Stimulated activated CD8-positive, alpha-beta memory T cell treated with anti-CD3 and anti-CD28 coated beads, Interleukin-7, amount 100 ng/mL, for 24 hours (primary cell): ENCODE data around the gene NDOR1.
A peak's percentile ranks its signal among the peaks of the same experiment; 100 is the strongest.

Experiments used
- DNase-seq: peaks from one replicate; pipeline ENCODE4 v3.0.0-alpha.2; 2020; ENCODE audit warnings: low read depth

Gene NDOR1

GRCh38 chr9:137205126-137206069, at the start of gene NDOR1, which contains the start of gene TMEM203:
Gene NDOR1 (plus strand): TSS chr9:137205700. CDS start chr9:137205778, 78 bp downstream.
Gene TMEM203 (minus strand): TSS chr9:137205648. CDS start chr9:137205414, 234 bp downstream.
- peak; percentile 95 for DNase-seq

GRCh38 chr9:137156567-137157375, 48.7 kb upstream of the NDOR1 start:
- peak; percentile 33 for DNase-seq

GRCh38 chr9:137157618-137158415, 47.7 kb upstream of the NDOR1 start:
- DNase-seq: no peak

GRCh38 chr9:137158625-137159024, 46.9 kb upstream of the NDOR1 start:
- no peak for DNase-seq

- no peak for DNase-seq
These were observed 46.1 kb upstream of the NDOR1 start for GRCh38 chr9:137159105-137160053.

GRCh38 chr9:137160054-137160425, 45.5 kb upstream of the NDOR1 start:
- DNase-seq: no peak

GRCh38 chr9:137160716-137161557, 44.6 kb upstream of the NDOR1 start:
- no peak for DNase-seq

- DNase-seq: no peak
These were observed 43.7 kb upstream of the NDOR1 start for GRCh38 chr9:137161558-137162486.

GRCh38 chr9:137162505-137163364, 42.8 kb upstream of the NDOR1 start:
- DNase-seq: no peak

GRCh38 chr9:137163365-137163715, 42.2 kb upstream of the NDOR1 start:
- DNase-seq: no peak

- no peak for DNase-seq
These were observed 41.7 kb upstream of the NDOR1 start for GRCh38 chr9:137163805-137164204.

- DNase-seq: no peak
These were observed 40.9 kb upstream of the NDOR1 start for GRCh38 chr9:137164370-137165249.

GRCh38 chr9:137165250-137165836, 40.2 kb upstream of the NDOR1 start:
- DNase-seq: no peak

GRCh38 chr9:137166380-137167229, 38.9 kb upstream of the NDOR1 start:
- no peak for DNase-seq

GRCh38 chr9:137167277-137167746, 38.2 kb upstream of the NDOR1 start:
- no peak for DNase-seq
